HG03103 (cell line): ENCODE measurements around the gene M1AP.
"Not testable (repeated sequence)": the region's sequence is repeated elsewhere in the genome, so short reads cannot be mapped to it uniquely, and the experiment has no call there.

ENCODE experiments used
- ATAC-seq: cut with Tn5 transposase; IDR thresholded peaks from one replicate; pipeline ENCODE4 v1.9.1; 2021; ENCODE audit warnings: low read depth; ENCODE audit not compliant: unreplicated experiment

Gene M1AP

DNA sequence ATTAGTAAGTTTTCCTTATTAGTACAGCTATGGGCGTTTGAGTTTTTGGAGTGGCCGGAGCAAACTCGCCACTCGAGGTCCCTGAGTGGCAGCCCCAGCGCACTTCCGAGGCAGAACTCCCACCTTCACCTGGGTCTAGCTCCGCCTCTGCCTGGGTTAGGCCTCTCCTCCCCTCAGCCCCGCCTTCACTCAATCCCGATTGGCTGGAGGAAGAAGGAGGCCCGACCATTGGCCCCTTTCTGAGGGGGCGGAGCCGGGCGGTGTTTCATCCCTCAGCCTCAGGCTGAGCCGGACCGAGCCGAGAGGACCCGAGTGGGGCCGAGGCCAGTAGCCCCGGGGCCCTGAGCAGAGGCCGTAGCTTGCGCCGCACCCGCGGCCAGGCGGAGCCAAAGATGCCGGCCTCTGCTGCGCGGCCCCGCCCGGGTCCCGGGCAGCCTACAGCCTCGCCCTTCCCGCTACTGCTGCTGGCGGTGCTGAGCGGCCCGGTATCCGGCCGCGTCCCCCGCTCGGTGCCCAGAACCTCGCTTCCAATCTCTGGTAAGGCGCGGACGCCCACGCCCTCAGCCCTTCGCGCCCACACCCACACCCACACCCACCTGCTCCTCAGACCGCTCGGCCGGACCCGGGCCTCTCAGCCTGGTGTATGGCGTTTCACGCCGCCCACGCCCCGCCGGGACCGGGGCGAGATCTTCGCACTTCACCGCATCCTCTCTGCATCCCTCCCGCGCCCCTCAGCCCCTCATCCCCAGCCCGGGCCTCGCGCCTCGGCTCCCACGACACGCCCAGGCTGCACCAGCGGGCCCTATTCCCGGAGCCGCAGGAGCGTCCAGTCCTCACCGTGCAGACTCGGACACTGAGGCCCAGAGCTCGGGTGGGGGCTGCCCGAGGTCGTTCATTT, 6.1 kb upstream of the M1AP start, which contains the start of gene SEMA4F:
SEMA4F (plus strand) TSS at position 263 of the 898 bp plus-strand sequence; CDS start at position 393, 130 bp downstream.
- peak; percentile 99 for ATAC-seq

DNA sequence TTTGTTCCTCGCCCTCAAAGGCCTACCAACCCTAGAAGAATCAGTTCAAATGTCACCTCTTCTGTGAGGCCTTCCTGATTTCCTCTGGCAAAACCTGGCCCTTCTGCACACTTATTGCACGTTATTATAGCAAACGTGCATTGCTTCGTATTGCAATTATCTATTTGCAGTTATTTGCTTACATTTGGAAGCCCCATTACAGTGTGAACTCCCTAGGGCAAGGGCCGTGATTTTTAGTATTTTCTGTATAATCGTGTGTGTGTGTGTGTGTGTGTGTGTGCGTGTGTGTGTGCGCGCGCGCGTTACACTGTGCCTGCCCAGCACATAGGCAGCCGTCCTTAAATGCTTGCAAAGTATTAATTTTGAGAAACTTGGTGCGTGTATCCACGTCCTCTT, 5.5 kb upstream of the M1AP start:
- peak; percentile 17 for ATAC-seq

DNA sequence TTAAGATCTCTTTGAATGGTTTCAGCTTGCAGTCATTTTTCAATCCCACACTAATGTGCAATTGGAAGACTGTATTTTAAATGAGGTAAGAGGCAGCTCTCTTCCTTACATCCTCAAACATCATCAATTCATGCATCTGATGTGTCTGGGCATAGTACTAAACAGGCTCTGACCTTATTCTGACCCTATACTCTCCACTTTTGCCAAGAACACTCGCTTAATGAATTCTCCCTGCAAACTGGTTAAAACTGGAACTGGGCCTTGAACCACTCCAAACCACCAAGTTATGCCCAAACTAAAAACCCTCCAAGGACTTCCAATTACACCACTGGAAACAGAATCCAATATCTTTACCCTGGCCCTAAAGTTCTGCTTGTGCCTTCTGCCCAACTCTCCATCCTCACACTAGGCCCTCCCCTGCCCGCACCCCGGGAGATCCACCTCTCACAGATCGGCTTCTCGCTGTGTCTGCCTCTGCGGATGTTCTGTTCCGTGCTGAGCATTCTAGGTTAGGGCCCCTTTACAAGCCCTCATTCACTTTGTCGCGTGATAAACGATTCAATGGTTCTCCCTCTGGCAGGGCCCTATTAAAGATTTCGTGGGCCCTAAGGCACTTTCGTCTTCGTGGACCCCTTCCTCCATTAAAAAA, 1.2 kb downstream of the M1AP start:
- no peak for ATAC-seq

DNA sequence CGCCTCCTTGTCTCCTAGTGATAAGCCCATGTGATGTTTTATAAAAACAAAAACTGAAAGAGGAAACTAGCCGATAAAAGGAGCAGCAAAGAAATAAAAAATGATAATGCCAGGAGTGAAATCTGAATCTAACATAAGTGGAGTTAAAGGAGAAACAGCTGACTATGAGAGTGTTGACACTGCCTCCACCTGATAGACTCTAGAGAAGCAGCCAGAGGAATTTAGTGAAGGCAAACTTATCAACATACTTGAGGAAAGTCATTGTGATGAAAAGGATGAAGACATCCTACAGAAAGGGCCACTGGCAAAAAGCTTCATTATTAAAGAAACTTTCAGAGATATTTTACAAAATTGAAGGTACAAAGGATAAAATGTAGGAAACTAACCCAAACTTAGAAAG, 1.9 kb downstream of the M1AP start:
- no peak for ATAC-seq

DNA sequence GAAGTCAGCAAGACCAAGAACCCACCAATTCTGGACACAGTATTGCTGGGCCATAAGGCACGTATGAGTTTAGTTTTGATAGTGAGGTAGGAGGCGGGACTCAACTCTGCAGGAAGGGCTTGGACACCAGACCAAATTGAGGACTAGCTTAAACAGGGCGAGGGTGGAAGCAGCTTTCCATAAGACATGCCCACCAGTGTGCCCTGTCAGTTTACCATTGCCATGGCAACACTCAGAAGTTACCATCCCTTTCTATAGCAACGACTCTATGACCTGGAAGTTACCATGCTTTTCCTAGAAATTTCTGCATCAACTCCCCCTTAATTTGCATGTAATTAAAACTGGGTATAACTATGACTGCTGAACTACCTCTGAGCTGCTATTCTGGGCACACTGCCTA, 2.8 kb downstream of the M1AP start:
- ATAC-seq: no peak

DNA sequence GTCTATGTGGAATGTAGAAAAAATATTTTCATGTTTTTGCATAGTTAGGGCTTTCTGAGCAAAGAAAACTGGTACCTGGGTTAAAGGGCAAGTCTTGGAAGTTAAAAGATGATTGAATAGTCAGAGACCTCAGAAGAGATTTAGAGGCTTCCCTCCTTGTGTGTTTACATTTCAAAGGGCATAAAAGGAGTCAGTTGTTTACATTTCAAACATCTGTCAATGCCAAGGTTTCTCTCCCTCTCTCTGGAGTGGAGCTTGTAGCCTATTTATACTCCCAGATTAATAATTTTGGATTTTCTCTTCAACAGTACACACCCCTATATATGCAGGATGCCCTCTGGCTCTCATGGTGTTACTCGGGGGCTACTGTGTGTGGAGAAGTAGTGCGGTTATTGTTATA, 8.6 kb downstream of the M1AP start:
- no peak for ATAC-seq

DNA sequence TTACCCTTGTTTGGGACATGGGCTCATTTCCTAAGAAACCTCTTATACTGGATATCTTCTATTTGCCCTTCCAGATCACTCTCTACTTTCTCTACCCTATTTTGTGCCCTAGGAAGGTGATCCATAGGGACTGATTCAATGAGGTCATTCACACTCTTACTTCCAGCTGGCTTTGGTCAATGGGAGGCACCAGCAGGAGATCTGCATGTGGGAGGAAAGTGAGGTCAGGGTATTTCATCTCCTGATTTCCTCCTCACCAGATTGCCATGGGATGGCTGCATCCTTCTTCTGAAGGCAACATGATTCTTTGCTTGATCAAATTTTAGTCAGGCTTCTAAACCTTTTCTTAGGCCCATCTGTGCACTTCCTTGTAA, 15.2 kb downstream of the M1AP start:
- no peak for ATAC-seq

DNA sequence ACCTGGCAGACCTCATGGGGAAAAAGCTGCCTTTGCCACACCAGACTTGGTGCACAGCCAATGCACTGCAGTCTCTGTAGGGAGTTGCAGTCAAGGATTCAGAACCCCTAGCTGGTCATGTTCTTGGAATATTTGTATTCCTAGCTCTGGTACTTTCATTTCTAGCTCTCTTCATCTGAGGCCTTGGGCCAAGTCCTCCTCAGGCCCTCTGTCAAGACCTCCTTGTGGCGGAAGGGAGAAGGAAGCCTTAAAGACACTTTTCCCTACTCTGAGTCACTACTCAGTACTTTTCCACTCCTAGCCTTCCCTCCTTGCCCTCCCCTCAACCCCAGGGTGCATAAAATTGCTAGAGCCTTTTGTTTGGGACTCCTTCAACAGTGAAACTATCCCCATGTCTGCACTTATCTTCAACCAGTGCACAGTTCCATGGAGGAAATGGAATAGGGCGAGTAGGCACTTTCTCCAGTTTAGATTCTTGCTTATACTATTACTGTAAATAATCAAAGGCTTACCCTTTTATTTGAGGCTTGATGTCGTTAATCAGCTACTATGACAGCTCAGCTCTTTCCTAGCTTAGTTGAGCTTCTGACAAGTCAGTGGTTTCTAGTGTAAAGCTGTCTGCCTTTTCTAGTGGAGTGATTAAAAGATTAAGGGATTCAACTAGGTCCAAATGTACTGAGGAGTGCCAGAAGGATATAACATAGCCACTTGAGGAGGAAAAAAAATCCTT, 15.8 kb downstream of the M1AP start:
- ATAC-seq: no peak

DNA sequence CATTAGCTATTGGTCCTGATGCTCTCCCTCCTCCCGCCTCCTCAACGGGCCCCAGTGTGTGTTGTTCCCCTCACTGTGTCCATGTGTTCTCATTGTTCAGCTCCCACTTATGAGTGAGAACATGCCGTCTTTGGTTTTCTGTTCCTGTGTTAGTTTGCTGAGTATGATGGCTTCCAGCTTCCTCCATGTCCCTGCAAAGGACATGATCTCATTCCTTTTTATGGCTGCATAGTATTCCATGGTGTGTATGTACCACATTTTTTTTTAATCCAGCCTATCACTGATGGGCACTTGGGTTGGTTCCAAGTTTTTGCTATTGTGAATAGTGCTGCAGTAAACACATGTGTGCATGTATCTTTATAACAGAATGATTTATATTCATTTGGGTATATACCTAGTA, 17.7 kb downstream of the M1AP start:
- ATAC-seq: not testable (repeated sequence)

DNA sequence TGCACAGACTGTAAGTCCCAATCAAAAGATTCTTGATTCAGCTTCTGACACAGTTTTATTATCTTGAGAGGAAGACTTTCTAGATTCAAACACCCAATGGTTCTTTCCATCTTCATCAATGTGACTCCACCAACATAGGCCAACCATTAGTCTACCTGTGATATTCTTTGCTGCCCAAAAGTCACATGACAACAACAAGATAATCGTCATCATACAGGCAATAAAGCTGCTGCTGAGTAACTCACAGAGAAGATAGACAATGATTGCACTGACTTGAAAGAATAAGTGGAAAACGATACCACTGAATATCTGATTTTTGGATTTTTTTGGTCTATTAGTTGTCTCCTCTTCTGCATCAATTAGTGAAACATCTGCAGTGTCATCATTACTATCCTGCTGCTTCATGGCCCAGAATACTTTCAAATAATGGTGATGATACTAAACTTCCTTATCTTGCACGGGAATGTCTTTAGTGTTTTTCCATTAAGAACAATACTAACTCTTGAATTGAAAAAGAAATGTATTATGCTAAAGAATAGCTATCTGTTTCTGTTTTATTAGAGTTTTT, 19.5 kb downstream of the M1AP start:
- no peak for ATAC-seq

DNA sequence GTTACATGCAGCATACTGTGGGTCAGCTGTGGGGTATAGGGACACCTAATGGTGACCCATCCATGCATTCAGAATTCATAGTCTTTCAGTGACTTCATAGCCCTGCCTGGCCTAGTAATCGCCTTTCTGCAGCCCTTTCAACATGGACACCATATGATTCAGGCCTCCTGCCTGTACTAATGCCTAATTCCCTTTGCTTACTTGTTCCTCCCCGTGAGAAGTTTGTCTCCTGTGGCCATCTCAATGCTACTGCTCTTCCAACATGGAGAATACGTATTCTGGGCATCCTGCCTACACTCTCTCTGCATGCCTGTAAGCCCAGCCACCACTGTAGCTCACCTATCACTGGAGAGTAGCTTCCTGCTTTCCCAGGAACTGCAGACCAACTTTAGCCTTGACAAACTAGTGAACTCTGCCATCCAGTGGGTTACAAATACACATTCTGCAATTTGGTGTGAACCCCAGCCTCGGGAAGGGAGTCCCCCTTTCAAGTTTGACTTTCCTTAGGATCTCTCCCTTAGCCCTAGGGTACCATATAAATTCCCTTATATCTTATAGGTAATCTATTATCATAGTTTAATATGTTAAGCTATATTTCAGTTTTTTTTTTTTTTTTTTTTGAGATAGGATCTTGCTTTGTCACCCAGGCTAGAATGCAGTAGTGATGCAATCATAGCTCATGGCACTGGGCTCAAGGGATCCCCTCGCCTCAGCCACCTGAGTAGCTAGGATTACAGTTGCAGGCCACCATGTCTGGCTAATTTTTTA, 22.3 kb downstream of the M1AP start:
- ATAC-seq: no peak

DNA sequence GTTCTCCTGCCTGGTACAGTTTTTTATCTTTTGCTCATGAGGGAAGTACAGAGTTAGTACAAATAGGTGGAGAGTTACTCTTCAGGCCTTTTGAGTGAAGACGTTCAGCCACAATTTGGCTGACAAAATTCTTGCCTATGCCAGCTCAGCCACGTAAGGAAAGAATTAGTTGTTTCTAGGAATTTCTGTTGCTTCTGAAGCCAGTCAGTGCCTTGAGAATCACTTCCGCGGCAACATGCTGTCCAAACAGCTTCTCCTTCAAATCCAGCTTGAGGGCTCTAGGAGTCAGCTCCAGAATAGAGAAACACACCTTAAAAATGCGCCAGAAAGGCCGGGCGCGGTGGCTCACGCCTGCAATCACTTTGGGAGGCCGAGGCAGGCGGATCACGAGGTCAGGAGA, 27.5 kb downstream of the M1AP start:
- ATAC-seq: no peak

DNA sequence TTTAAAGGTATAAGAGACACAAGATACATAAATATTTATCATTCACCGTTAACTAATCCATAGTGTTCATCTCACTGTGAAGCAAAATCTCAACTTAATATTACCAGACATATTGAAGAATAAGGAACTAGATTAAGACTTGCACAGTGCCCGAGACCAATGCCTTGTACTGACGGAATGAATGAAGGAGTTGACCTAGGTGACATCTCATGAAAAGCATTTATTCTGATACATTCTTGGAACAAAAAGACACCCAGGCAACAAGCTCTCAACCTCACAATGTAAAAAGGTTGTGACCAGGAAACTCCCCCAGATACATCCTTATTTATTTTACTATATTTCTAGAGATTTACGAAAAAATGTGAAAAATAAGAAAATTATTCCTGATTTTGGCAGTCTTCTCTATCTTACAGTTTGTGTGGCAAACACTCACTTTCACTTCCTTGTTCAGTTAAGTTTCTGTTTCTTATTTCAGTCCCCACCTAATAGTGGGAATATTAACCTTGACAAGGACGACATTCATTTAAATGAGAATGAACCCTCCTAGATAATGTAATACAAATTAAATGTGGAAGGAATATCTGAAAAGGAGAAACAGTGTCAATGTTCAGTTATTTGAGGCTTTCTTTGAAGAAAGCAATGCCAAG, 28.4 kb downstream of the M1AP start:
- no peak for ATAC-seq

DNA sequence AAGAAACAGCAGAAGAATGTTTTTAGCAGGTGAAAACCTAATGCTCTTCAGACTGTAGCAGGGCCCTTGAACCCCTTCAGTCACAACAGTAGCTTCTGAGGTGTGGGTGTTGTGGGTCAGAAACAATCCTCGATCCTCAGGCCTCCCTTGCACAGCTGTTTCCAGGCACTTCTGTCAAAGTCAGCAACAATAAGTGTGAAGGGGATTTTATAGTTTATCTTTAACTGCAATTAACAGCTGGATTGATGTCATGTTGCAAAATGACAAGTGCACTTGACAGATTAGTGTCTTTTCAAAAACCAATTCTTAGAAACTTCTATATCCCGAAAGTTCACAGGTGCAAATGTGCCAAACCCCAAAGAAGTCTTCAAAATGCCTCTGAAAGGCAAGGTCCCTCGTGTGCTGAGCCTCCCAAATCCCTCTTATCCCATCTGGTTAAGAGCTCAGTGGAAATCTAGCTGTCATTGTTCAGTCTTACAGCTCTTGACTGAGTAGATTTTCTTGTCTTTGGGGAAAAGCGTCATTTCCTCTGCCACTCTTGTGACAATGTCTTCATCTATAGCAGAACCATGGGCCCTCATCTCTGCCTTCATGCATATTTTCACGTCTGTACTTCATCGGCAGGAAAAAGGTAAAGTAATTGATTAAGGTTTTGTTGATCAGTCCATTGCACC, 29.6 kb downstream of the M1AP start:
- no peak for ATAC-seq

DNA sequence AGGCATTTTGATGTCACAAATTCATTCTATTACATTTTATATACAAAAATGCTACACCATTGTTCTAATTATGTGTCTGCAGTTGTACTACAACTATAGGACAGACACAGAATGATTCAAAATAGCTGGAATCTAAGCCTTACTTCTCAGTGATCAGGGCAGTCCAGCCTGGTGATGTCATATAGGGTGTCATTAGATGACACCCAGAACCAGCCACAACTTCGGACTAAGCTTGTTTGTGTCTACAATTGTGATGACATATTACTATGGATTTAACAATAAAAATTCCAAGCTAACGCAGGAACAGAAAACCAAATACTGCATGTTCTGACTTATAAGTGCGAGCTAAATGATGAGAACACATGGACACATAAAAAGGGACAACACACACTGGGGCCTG, 31.0 kb downstream of the M1AP start:
- ATAC-seq: no peak

DNA sequence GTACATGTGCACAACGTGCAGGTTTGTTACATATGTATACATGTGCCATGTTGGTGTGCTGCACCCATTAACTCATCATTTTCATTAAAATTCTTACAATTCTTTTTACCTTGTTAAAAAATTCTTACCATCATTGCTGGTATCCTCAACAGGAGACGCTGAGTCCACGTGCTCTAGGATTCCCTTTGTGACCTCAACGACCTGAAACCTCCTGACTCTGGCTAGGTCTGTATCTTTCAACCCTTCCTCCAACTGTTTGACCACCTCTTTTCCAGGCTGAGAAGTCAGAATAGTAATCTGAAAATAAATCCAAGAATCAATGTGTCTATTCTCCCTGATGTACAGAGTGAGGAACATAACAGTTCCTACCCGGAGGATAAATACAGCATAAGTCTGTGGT, 41.2 kb downstream of the M1AP start:
- no peak for ATAC-seq

DNA sequence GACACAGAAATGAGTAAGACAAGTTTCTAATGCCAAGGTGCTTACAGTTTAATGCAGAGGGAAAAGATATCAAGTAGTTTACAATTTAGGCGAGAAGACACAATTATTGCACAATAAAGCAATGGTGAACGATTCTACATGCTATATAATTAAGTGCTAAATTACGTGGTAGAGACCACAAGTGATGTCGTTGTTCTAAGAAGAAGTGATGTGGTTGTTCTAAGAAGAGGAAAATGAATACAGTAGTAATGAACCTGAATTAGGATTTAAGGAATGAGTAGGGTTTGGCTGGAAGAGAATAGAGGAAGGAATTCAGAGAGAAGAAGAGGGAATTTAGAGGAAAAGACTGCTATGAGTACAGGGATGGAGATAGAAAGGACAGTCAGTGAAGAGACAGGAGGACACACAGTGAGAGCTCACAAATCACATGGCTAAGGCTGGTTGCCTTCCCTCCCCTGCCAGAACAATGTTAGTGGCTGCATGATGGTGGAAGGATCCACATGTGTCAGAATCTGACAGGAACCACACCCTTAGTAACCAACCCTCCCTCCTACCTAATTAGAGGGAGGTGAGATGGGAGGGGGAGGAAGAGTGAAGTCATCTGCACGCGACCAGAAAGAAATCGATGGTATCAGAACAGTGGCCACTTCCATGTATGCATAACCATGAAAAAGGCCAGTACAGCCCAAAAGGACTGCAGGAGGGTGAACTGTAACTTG, 44.7 kb downstream of the M1AP start:
- no peak for ATAC-seq

DNA sequence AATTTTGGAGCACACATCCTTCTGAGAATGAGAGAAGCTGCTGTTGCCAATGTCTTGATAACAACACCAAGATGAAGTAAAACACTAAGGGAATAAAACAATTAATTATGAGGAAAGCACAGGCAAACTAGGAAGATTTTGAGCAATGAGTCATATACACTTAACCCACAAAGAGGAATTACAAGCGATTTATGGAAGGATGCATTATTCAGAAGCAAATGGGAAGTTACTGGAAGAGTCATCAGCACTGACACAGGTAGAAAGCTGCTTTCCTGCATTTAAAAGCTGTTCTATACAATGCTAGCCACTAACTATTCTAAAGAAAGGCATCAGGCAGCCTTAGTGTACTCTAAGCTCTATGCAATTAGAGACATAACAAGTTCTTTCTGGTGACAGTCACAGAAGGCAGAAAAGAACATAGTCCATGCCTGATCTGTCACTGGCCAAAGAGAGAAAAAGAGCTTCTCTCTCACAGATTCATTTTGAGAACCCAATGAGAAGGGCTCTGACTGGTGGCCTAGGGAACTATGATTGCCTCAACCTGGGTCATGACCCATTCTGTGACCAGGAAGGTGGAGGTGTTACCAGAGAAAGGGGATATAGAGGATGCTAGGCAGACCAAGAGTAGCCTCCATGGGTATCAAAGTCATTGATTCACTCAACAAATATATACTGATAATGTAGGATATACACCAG, 45.4 kb downstream of the M1AP start:
- ATAC-seq: no peak
